Measurements from ENCODE around the gene EWSR1. TPM values are rescaled to one million over a fixed set of nuclear protein-coding genes. Genes with fewer than 3 reads are reported as not detected.

The EWSR1 gene
- total RNA-seq, 1 experiment from 2014 or later, result 462 TPM

- 0 out of 2 replicates have a peak, but pooled peaks cover 1% of the 10 kb centered on the region for H3K27me3 Mint-ChIP-seq (ENCODE audit: low read depth)
- no peaks in the 10 kb centered on the region for H3K4me1 ChIP-seq (ENCODE audit: insufficient read depth, low read length)
- H2BK5ac ChIP-seq (ENCODE audit: insufficient read length, low read length), result no peak overlapping the region
- no peaks in the 10 kb centered on the region for H3K23me2 ChIP-seq (ENCODE audit: insufficient read length, low read depth, low read length, poor library complexity, severe bottlenecking)
- H2AFZ ChIP-seq (ENCODE audit: low read length), result no peak overlapping the region
- peak; percentile 41; the same call in 1 of the 3 replicates for TF ChIP-seq CTCF (conservative IDR thresholded peaks at IDR 0.05)
- H4K91ac ChIP-seq (ENCODE audit: insufficient read length, low read depth, low read length), result no peak overlapping the region
- no peak overlapping the region for H3K14ac ChIP-seq (ENCODE audit: insufficient read depth, low read length)
- no peak overlapping the region for H2BK120ac ChIP-seq (ENCODE audit: low read depth, low read length, poor library complexity, severe bottlenecking)
- H3K27ac Mint-ChIP-seq, result peak overlapping the region in 2 of 3 experiments; percentile 14 to 44; a peak in 1 of 7 replicates
- no peaks in the 10 kb centered on the region for H3K79me2 ChIP-seq (ENCODE audit: insufficient read depth, low read length)
- H3K18ac ChIP-seq (ENCODE audit: insufficient read length, low read depth, low read length), result no peak overlapping the region
- H3K36me3 Mint-ChIP-seq (ENCODE audit: insufficient read depth in 1 of 3, low read depth in 3 of 3), result peaks cover 3 to 15% (median 6%) of the 10 kb centered on the region in 3 experiments
- no peaks in the 10 kb centered on the region for H3K79me1 ChIP-seq (ENCODE audit: insufficient read depth, low read depth, low read length, poor library complexity, severe bottlenecking)
- no CpG with 5 or more reads among the region's 11 CpGs for WGBS (ENCODE audit: extremely low coverage, insufficient read length, low lambda C conversion rate)
- no peak overlapping the region for H3K23ac ChIP-seq (ENCODE audit: insufficient read length, low read depth, low read length)
- H3K27me3 ChIP-seq (ENCODE audit: insufficient read depth, low read length), result no peaks in the 10 kb centered on the region
- no peak overlapping the region for H2AK5ac ChIP-seq (ENCODE audit: insufficient read length, low read length)
- no peak overlapping the region for H2BK15ac ChIP-seq (ENCODE audit: low read depth, low read length)
- H4K20me1 ChIP-seq (ENCODE audit: control insufficient read depth, insufficient read depth, insufficient read length), result no peaks in the 10 kb centered on the region
- H4K8ac ChIP-seq (replicated peaks; ENCODE audit: insufficient read length, low read depth, low read length), result no peak overlapping the region
- H3K9ac ChIP-seq (ENCODE audit: extremely low read depth, insufficient read length, low read length), result no peak overlapping the region
- no peak overlapping the region for H3T11ph ChIP-seq (ENCODE audit: low read length)
- no peak overlapping the region for H4K5ac ChIP-seq (ENCODE audit: insufficient read length, low read depth, low read length)
- H2BK12ac ChIP-seq (ENCODE audit: insufficient read length, low read depth, low read length), result no peak overlapping the region
- H3K9me3 Mint-ChIP-seq, result no peaks in the 10 kb centered on the region
- H3K4me1 Mint-ChIP-seq, result no peaks in the 10 kb centered on the region
- H3K56ac ChIP-seq (ENCODE audit: insufficient read length, low read depth, low read length), result no peak overlapping the region
- DNase-seq, result peak; percentile 59
- no peak overlapping the region for H3K4ac ChIP-seq (ENCODE audit: low read depth, low read length)
- H3K4me2 ChIP-seq (ENCODE audit: insufficient read depth, insufficient read length, low read length), result no peak overlapping the region
- no peak overlapping the region for H2BK20ac ChIP-seq (ENCODE audit: low read depth, low read length, poor library complexity, severe bottlenecking)
- H3K4me3 Mint-ChIP-seq, result no peak overlapping the region
- no peaks in the 10 kb centered on the region for H3K9me3 ChIP-seq (ENCODE audit: control insufficient read depth, low read depth, low read length)
- H3K27ac ChIP-seq (ENCODE audit: insufficient read length, low read depth, low read length), result no peak overlapping the region
These were observed 8.7 kb upstream of the EWSR1 start for GRCh38 chr22:29259253-29259899.
